ENCODE results near the gene PRR15L. TPM values are rescaled to one million over a fixed set of nuclear protein-coding genes. Genes with fewer than 3 reads are reported as not detected.

PRR15L gene
- total RNA-seq, 1 experiment from 2014 or later: not detected

DNA sequence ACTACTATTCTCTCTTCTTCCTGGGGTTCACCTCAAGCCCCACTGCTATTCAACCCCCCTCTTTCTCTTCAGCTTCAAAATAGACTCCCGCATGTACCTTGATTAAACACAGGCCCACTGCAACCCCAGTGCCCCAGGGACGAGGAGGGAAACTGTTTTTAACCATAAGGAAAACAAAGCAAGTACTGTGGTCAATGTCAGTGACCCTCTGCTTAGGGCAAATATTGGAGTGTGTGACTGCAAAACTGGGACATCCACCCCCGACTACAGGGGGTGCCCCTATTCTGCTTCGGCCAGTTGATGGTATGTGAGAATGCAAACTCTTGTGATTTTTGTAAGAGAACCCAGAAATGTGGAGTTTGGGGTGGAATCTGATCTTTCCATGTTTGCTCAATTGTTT lies 25.8 kb downstream of the PRR15L start:
- no peak overlapping the region for H3K4me2 ChIP-seq (ENCODE audit: insufficient read depth, insufficient read length, low read length)
- H2BK5ac ChIP-seq (ENCODE audit: insufficient read length, low read length): no peak overlapping the region
- no peak overlapping the region for H2BK12ac ChIP-seq (ENCODE audit: insufficient read length, low read depth, low read length)
- H3K23me2 ChIP-seq (ENCODE audit: insufficient read length, low read depth, low read length, poor library complexity, severe bottlenecking): no peaks in the 10 kb centered on the region
- H3K4me1 ChIP-seq (ENCODE audit: insufficient read depth, low read length): no peaks in the 10 kb centered on the region
- Mint-ChIP-seq H3K36me3 (ENCODE audit: insufficient read depth in 1 of 3, low read depth in 3 of 3) (peaks cover 6 to 20% (median 17%) of the 10 kb centered on the region in 3 experiments; a peak in 6 of 7 replicates), H3K4me3 (no peak overlapping the region), H3K4me1 (no peaks in the 10 kb centered on the region), H3K27ac (peak overlapping the region in 1 of 3 experiments; percentile 10; a peak in 2 of 7 replicates), H3K9me3 (no peaks in the 10 kb centered on the region; a peak in 1 of 5 replicates), H3K27me3 (ENCODE audit: low read depth) (peaks cover 4% of the 10 kb centered on the region; the same call in 1 of the 2 replicates)
- no peak overlapping the region for H2AK5ac ChIP-seq (ENCODE audit: insufficient read length, low read length)
- H3K9me3 ChIP-seq (ENCODE audit: control insufficient read depth, low read depth, low read length): no peaks in the 10 kb centered on the region
- DNase-seq: no peak
- no peak overlapping the region for H4K8ac ChIP-seq (replicated peaks; ENCODE audit: insufficient read length, low read depth, low read length)
- no peak overlapping the region for H3T11ph ChIP-seq (ENCODE audit: low read length)
- TF ChIP-seq, protein P1, sequence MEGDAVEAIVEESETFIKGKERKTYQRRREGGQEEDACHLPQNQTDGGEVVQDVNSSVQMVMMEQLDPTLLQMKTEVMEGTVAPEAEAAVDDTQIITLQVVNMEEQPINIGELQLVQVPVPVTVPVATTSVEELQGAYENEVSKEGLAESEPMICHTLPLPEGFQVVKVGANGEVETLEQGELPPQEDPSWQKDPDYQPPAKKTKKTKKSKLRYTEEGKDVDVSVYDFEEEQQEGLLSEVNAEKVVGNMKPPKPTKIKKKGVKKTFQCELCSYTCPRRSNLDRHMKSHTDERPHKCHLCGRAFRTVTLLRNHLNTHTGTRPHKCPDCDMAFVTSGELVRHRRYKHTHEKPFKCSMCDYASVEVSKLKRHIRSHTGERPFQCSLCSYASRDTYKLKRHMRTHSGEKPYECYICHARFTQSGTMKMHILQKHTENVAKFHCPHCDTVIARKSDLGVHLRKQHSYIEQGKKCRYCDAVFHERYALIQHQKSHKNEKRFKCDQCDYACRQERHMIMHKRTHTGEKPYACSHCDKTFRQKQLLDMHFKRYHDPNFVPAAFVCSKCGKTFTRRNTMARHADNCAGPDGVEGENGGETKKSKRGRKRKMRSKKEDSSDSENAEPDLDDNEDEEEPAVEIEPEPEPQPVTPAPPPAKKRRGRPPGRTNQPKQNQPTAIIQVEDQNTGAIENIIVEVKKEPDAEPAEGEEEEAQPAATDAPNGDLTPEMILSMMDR (conservative IDR thresholded peaks at IDR 0.05): no peak
- no peak overlapping the region for H2BK15ac ChIP-seq (ENCODE audit: low read depth, low read length)
- no peak overlapping the region for H3K56ac ChIP-seq (ENCODE audit: insufficient read length, low read depth, low read length)
- no peaks in the 10 kb centered on the region for H4K20me1 ChIP-seq (ENCODE audit: control insufficient read depth, insufficient read depth, insufficient read length)
- H3K14ac ChIP-seq (ENCODE audit: insufficient read depth, low read length): no peak overlapping the region
- H3K79me1 ChIP-seq (ENCODE audit: insufficient read depth, low read depth, low read length, poor library complexity, severe bottlenecking): no peaks in the 10 kb centered on the region
- no peak overlapping the region for H3K9ac ChIP-seq (ENCODE audit: extremely low read depth, insufficient read length, low read length)
- no peak overlapping the region for H3K27ac ChIP-seq (ENCODE audit: insufficient read length, low read depth, low read length)
- H4K5ac ChIP-seq (ENCODE audit: insufficient read length, low read depth, low read length): no peak overlapping the region
- WGBS (ENCODE audit: extremely low coverage, insufficient read length, low lambda C conversion rate): no CpG with 5 or more reads among the region's 4 CpGs
- H4K91ac ChIP-seq (ENCODE audit: insufficient read length, low read depth, low read length): no peak overlapping the region
- H2BK20ac ChIP-seq (ENCODE audit: low read depth, low read length, poor library complexity, severe bottlenecking): no peak overlapping the region
- H2BK120ac ChIP-seq (ENCODE audit: low read depth, low read length, poor library complexity, severe bottlenecking): no peak overlapping the region
- H2AFZ ChIP-seq (ENCODE audit: low read length): no peak overlapping the region
- no peaks in the 10 kb centered on the region for H3K27me3 ChIP-seq (ENCODE audit: insufficient read depth, low read length)
- H3K18ac ChIP-seq (ENCODE audit: insufficient read length, low read depth, low read length): no peak overlapping the region
- H3K79me2 ChIP-seq (ENCODE audit: insufficient read depth, low read length): no peaks in the 10 kb centered on the region
- H3K23ac ChIP-seq (ENCODE audit: insufficient read length, low read depth, low read length): no peak overlapping the region
- H3K4ac ChIP-seq (ENCODE audit: low read depth, low read length): no peak overlapping the region
